IMR-90 (cell line): Measurements from ENCODE around the gene RNASE4.
"Not testable (repeated sequence)": the region's sequence is repeated elsewhere in the genome, so short reads cannot be mapped to it uniquely, and the experiment has no call there.

Experiments used
- BHLHE40 ChIP-seq: fragments of 150-350 bp; IDR thresholded peaks from 2 replicates; pipeline ENCODE4 v1.6.1; 2016; ENCODE audit warnings: mild to moderate bottlenecking, low read depth, low read length
- CEBPB ChIP-seq: IDR thresholded peaks from 2 replicates; pipeline ENCODE4 v1.6.1; 2012; ENCODE audit warnings: low read depth, low read length, improper control_type of control experiment
- FOS ChIP-seq: fragments of 150-350 bp; IDR thresholded peaks from 2 replicates; pipeline ENCODE4 v1.6.1; 2016; ENCODE audit warnings: low read depth, low read length
- MAZ ChIP-seq: IDR thresholded peaks from 2 replicates; pipeline ENCODE4 v1.6.1; 2012; ENCODE audit warnings: low read depth, mild to moderate bottlenecking, low read length, improper control_type of control experiment, moderate library complexity, borderline replicate concordance
- POLR2A ChIP-seq: IDR thresholded peaks from 2 replicates; pipeline ENCODE4 v1.6.1; 2012; ENCODE audit warnings: mild to moderate bottlenecking, low read depth, low read length
- RAD21 ChIP-seq: IDR thresholded peaks from 2 replicates; pipeline ENCODE4 v1.6.1; 2012; ENCODE audit warnings: low read length, improper control_type of control experiment
- RCOR1 ChIP-seq: IDR thresholded peaks from 2 replicates; pipeline ENCODE4 v1.6.1; 2012; ENCODE audit warnings: mild to moderate bottlenecking, low read length, improper control_type of control experiment; ENCODE audit not compliant: insufficient replicate concordance
- RFX5 ChIP-seq: IDR thresholded peaks from 2 replicates; pipeline ENCODE4 v1.8.0; 2012; ENCODE audit warnings: low read depth, mild to moderate bottlenecking, low read length, moderate library complexity
- SMC3 ChIP-seq: fragments of 150-350 bp; IDR thresholded peaks from 2 replicates; pipeline ENCODE4 v1.6.1; 2016; ENCODE audit warnings: low read depth, mild to moderate bottlenecking, antibody characterized with exemption, low read length, moderate library complexity
- TF ChIP-seq, protein P1 (sequence below): conservative IDR thresholded peaks from 2 replicates; pipeline ENCODE4 v1.5.1; 2012; ENCODE audit warnings: mild to moderate bottlenecking, low read depth, low read length, improper control_type of control experiment
- TF ChIP-seq, protein P2 (sequence below): fragments of 150-350 bp; IDR thresholded peaks from 2 replicates; pipeline ENCODE4 v1.6.1; 2017; ENCODE audit warnings: mild to moderate bottlenecking, antibody characterized with exemption, low read length, low read depth
- TF ChIP-seq, protein P3 (sequence below): fragments of 150-350 bp; IDR thresholded peaks from 2 replicates; pipeline ENCODE4 v1.6.1; 2016; ENCODE audit warnings: low read depth, mild to moderate bottlenecking, low read length, moderate library complexity, borderline replicate concordance

DNA sequence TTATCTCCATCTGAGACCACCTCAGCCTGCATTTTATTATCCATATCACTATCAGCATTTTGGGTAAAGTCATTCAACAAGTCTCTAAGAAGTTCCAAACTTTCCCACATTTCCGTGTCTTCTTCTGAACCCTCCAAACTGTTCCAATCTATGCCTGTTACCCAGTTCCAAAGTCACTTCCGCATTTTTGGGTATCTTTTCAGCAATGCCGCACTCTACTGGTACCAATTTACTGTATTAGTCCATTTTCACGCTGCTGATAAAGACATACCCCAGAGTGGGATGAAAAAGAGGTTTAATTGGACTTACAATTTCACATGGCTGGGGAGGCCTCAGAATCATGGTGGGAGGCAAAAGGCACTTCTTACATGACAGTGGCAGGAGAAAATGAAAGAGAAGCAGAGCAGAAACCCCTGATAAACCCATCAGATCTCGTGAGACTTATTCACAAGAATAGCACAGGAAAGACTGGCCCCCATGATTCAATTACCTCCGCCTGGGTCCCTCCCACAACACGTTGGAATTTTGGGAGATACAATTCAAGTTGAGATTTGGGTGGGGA, 17.9 kb upstream of the RNASE4 start:
- TF ChIP-seq FOS, POLR2A, BHLHE40, RCOR1, SMC3, RAD21, MAZ, CEBPB, RFX5: not testable (repeated sequence)
- TF ChIP-seq, protein P1, sequence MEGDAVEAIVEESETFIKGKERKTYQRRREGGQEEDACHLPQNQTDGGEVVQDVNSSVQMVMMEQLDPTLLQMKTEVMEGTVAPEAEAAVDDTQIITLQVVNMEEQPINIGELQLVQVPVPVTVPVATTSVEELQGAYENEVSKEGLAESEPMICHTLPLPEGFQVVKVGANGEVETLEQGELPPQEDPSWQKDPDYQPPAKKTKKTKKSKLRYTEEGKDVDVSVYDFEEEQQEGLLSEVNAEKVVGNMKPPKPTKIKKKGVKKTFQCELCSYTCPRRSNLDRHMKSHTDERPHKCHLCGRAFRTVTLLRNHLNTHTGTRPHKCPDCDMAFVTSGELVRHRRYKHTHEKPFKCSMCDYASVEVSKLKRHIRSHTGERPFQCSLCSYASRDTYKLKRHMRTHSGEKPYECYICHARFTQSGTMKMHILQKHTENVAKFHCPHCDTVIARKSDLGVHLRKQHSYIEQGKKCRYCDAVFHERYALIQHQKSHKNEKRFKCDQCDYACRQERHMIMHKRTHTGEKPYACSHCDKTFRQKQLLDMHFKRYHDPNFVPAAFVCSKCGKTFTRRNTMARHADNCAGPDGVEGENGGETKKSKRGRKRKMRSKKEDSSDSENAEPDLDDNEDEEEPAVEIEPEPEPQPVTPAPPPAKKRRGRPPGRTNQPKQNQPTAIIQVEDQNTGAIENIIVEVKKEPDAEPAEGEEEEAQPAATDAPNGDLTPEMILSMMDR, result not testable (repeated sequence)
- TF ChIP-seq, protein P2, sequence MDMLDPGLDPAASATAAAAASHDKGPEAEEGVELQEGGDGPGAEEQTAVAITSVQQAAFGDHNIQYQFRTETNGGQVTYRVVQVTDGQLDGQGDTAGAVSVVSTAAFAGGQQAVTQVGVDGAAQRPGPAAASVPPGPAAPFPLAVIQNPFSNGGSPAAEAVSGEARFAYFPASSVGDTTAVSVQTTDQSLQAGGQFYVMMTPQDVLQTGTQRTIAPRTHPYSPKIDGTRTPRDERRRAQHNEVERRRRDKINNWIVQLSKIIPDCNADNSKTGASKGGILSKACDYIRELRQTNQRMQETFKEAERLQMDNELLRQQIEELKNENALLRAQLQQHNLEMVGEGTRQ, result not testable (repeated sequence)
- TF ChIP-seq, protein P3, sequence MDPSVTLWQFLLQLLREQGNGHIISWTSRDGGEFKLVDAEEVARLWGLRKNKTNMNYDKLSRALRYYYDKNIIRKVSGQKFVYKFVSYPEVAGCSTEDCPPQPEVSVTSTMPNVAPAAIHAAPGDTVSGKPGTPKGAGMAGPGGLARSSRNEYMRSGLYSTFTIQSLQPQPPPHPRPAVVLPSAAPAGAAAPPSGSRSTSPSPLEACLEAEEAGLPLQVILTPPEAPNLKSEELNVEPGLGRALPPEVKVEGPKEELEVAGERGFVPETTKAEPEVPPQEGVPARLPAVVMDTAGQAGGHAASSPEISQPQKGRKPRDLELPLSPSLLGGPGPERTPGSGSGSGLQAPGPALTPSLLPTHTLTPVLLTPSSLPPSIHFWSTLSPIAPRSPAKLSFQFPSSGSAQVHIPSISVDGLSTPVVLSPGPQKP, result not testable (repeated sequence)
